ENCODE data around the gene MLLT11.

Gene MLLT11

GRCh38 chr1:151049458-151049857 lies 10.7 kb upstream of the MLLT11 start:
- Histone ChIP-seq H3K18ac (ENCODE audit: low read length) (no peak overlapping the region), H3K4ac (ENCODE audit: low read length) (no peak overlapping the region), H2AK5ac (ENCODE audit: low read depth, low read length) (no peak overlapping the region), H3K27me3 (ENCODE audit: control insufficient read depth in 3 of 3, insufficient read depth in 3 of 3, low read depth in 1 of 3, low read length in 3 of 3) (no peaks in the 10 kb centered on the region), H2BK12ac (ENCODE audit: low read length) (no peak overlapping the region), H3K79me1 (ENCODE audit: low read depth, low read length) (peaks cover 4% of the 10 kb centered on the region), H2BK120ac (ENCODE audit: low read depth, low read length) (no peak overlapping the region), H2BK5ac (ENCODE audit: low read length) (no peak overlapping the region), H4K8ac (ENCODE audit: low read depth, low read length) (no peak overlapping the region), H4K91ac (ENCODE audit: low read depth, low read length, poor library complexity) (no peak overlapping the region), H3K36me3 (replicated peaks in 1 of 2; ENCODE audit: control insufficient read depth in 2 of 2, insufficient read depth in 2 of 2, low read length in 2 of 2) (peaks cover 17 to 46% of the 10 kb centered on the region in 2 donors), H3K14ac (ENCODE audit: low read length) (peak overlapping the region; percentile 73), H3K27ac (replicated peaks; ENCODE audit: low read length) (no peak overlapping the region), H3K23ac (ENCODE audit: low read depth, low read length, poor library complexity) (no peak overlapping the region), H3K4me3 (ENCODE audit: low read length in 2 of 2) (no peak overlapping the region), H3K9ac (ENCODE audit: low read depth, low read length, poor library complexity) (no peak overlapping the region), H2BK15ac (ENCODE audit: low read length) (no peak overlapping the region), H3K4me2 (ENCODE audit: insufficient read depth, low read length, poor library complexity, severe bottlenecking) (no peak overlapping the region), H3K4me1 (ENCODE audit: control insufficient read depth in 2 of 2, insufficient read depth in 1 of 2, low read depth in 1 of 2, low read length in 2 of 2) (peaks cover 2 to 3% of the 10 kb centered on the region in 2 donors), H3K9me3 (replicated peaks in 1 of 2; ENCODE audit: control insufficient read depth in 2 of 2, insufficient read depth in 1 of 2, low read depth in 1 of 2, low read length in 2 of 2) (no peaks in the 10 kb centered on the region), H2AFZ (ENCODE audit: low read length) (no peak overlapping the region)
- WGBS, 2 donors (ENCODE audit: extremely low coverage in 2 of 2, insufficient read length in 2 of 2, insufficient replicate concordance in 1 of 2) = no CpG with 5 or more reads among the region's 5 CpGs
- DNase-seq (ENCODE audit: low spot score) = no peak

GRCh38 chr1:151050051-151050688 lies 10.0 kb upstream of the MLLT11 start:
- H2BK12ac ChIP-seq (ENCODE audit: low read length) = no peak overlapping the region
- no peak overlapping the region for H3K14ac ChIP-seq (ENCODE audit: low read length)
- no peak overlapping the region for H4K91ac ChIP-seq (ENCODE audit: low read depth, low read length, poor library complexity)
- DNase-seq (ENCODE audit: low spot score) = no peak
- H2BK15ac ChIP-seq (ENCODE audit: low read length) = no peak overlapping the region
- H3K9me3 ChIP-seq (replicated peaks in 1 of 2; ENCODE audit: control insufficient read depth in 2 of 2, insufficient read depth in 1 of 2, low read depth in 1 of 2, low read length in 2 of 2) = no peaks in the 10 kb centered on the region
- no peak overlapping the region for H3K4me3 ChIP-seq (ENCODE audit: low read length in 2 of 2)
- no peak overlapping the region for H3K27ac ChIP-seq (replicated peaks; ENCODE audit: low read length)
- no peak overlapping the region for H2BK5ac ChIP-seq (ENCODE audit: low read length)
- H3K4me1 ChIP-seq (ENCODE audit: control insufficient read depth in 2 of 2, insufficient read depth in 1 of 2, low read depth in 1 of 2, low read length in 2 of 2) = peaks cover 2 to 3% of the 10 kb centered on the region in 2 donors
- H3K23ac ChIP-seq (ENCODE audit: low read depth, low read length, poor library complexity) = no peak overlapping the region
- H2AFZ ChIP-seq (ENCODE audit: low read length) = no peak overlapping the region
- H3K27me3 ChIP-seq (ENCODE audit: control insufficient read depth in 3 of 3, insufficient read depth in 3 of 3, low read depth in 1 of 3, low read length in 3 of 3) = no peaks in the 10 kb centered on the region
- H2AK5ac ChIP-seq (ENCODE audit: low read depth, low read length) = no peak overlapping the region
- no peak overlapping the region for H3K4ac ChIP-seq (ENCODE audit: low read length)
- H3K79me1 ChIP-seq (ENCODE audit: low read depth, low read length) = peaks cover 4% of the 10 kb centered on the region
- H3K36me3 ChIP-seq (replicated peaks in 1 of 2; ENCODE audit: control insufficient read depth in 2 of 2, insufficient read depth in 2 of 2, low read length in 2 of 2) = peaks cover 23 to 53% of the 10 kb centered on the region in 2 donors
- H3K18ac ChIP-seq (ENCODE audit: low read length) = no peak overlapping the region
- no peak overlapping the region for H3K9ac ChIP-seq (ENCODE audit: low read depth, low read length, poor library complexity)
- H3K4me2 ChIP-seq (ENCODE audit: insufficient read depth, low read length, poor library complexity, severe bottlenecking) = no peak overlapping the region
- no peak overlapping the region for H2BK120ac ChIP-seq (ENCODE audit: low read depth, low read length)
- no peak overlapping the region for H4K8ac ChIP-seq (ENCODE audit: low read depth, low read length)
- no CpG with 5 or more reads among the region's 2 CpGs for WGBS, 2 donors (ENCODE audit: extremely low coverage in 2 of 2, insufficient read length in 2 of 2, insufficient replicate concordance in 1 of 2)

- WGBS, 2 donors (ENCODE audit: extremely low coverage in 2 of 2, insufficient read length in 2 of 2, insufficient replicate concordance in 1 of 2) = no CpG with 5 or more reads among the region's 2 CpGs
- H2BK15ac ChIP-seq (ENCODE audit: low read length) = no peak overlapping the region
- H3K4me2 ChIP-seq (ENCODE audit: insufficient read depth, low read length, poor library complexity, severe bottlenecking) = no peak overlapping the region
- H3K4me1 ChIP-seq (ENCODE audit: control insufficient read depth in 2 of 2, insufficient read depth in 1 of 2, low read depth in 1 of 2, low read length in 2 of 2) = peaks cover 2 to 3% of the 10 kb centered on the region in 2 donors
- H4K8ac ChIP-seq (ENCODE audit: low read depth, low read length) = no peak overlapping the region
- H2BK5ac ChIP-seq (ENCODE audit: low read length) = no peak overlapping the region
- H3K79me1 ChIP-seq (ENCODE audit: low read depth, low read length) = peaks cover 4% of the 10 kb centered on the region
- no peaks in the 10 kb centered on the region for H3K27me3 ChIP-seq (ENCODE audit: control insufficient read depth in 3 of 3, insufficient read depth in 3 of 3, low read depth in 1 of 3, low read length in 3 of 3)
- H2AK5ac ChIP-seq (ENCODE audit: low read depth, low read length) = no peak overlapping the region
- H3K14ac ChIP-seq (ENCODE audit: low read length) = no peak overlapping the region
- no peak overlapping the region for H2BK12ac ChIP-seq (ENCODE audit: low read length)
- no peak overlapping the region for H4K91ac ChIP-seq (ENCODE audit: low read depth, low read length, poor library complexity)
- H3K4ac ChIP-seq (ENCODE audit: low read length) = no peak overlapping the region
- H3K9ac ChIP-seq (ENCODE audit: low read depth, low read length, poor library complexity) = no peak overlapping the region
- peaks cover 34 to 66% of the 10 kb centered on the region in 2 donors for H3K36me3 ChIP-seq (replicated peaks in 1 of 2; ENCODE audit: control insufficient read depth in 2 of 2, insufficient read depth in 2 of 2, low read length in 2 of 2)
- no peak overlapping the region for H3K18ac ChIP-seq (ENCODE audit: low read length)
- H2AFZ ChIP-seq (ENCODE audit: low read length) = no peak overlapping the region
- no peak overlapping the region for H2BK120ac ChIP-seq (ENCODE audit: low read depth, low read length)
- DNase-seq (ENCODE audit: low spot score) = no peak
- H3K23ac ChIP-seq (ENCODE audit: low read depth, low read length, poor library complexity) = no peak overlapping the region
- H3K9me3 ChIP-seq (replicated peaks in 1 of 2; ENCODE audit: control insufficient read depth in 2 of 2, insufficient read depth in 1 of 2, low read depth in 1 of 2, low read length in 2 of 2) = no peaks in the 10 kb centered on the region
- no peak overlapping the region for H3K4me3 ChIP-seq (ENCODE audit: low read length in 2 of 2)
- H3K27ac ChIP-seq (replicated peaks; ENCODE audit: low read length) = no peak overlapping the region
Observed at GRCh38 chr1:151051356-151052009, 8.7 kb upstream of the MLLT11 start.

GRCh38 chr1:151054971-151055547 lies 5.1 kb upstream of the MLLT11 start:
- H3K14ac ChIP-seq (ENCODE audit: low read length) = no peak overlapping the region
- no peaks in the 10 kb centered on the region for H3K9me3 ChIP-seq (replicated peaks in 1 of 2; ENCODE audit: control insufficient read depth in 2 of 2, insufficient read depth in 1 of 2, low read depth in 1 of 2, low read length in 2 of 2)
- no peaks in the 10 kb centered on the region for H3K27me3 ChIP-seq (ENCODE audit: control insufficient read depth in 3 of 3, insufficient read depth in 3 of 3, low read depth in 1 of 3, low read length in 3 of 3)
- H3K9ac ChIP-seq (ENCODE audit: low read depth, low read length, poor library complexity) = no peak overlapping the region
- H4K91ac ChIP-seq (ENCODE audit: low read depth, low read length, poor library complexity) = no peak overlapping the region
- no CpG with 5 or more reads among the region's 4 CpGs for WGBS, 2 donors (ENCODE audit: extremely low coverage in 2 of 2, insufficient read length in 2 of 2, insufficient replicate concordance in 1 of 2)
- H3K4ac ChIP-seq (ENCODE audit: low read length) = no peak overlapping the region
- H2BK12ac ChIP-seq (ENCODE audit: low read length) = no peak overlapping the region
- no peak overlapping the region for H2AK5ac ChIP-seq (ENCODE audit: low read depth, low read length)
- no peak overlapping the region for H3K18ac ChIP-seq (ENCODE audit: low read length)
- no peak overlapping the region for H3K4me3 ChIP-seq (ENCODE audit: low read length in 2 of 2)
- DNase-seq (ENCODE audit: low spot score) = no peak
- no peak overlapping the region for H4K8ac ChIP-seq (ENCODE audit: low read depth, low read length)
- H3K4me2 ChIP-seq (ENCODE audit: insufficient read depth, low read length, poor library complexity, severe bottlenecking) = no peak overlapping the region
- peaks cover 37 to 67% of the 10 kb centered on the region in 2 donors for H3K36me3 ChIP-seq (replicated peaks in 1 of 2; ENCODE audit: control insufficient read depth in 2 of 2, insufficient read depth in 2 of 2, low read length in 2 of 2)
- H3K4me1 ChIP-seq (ENCODE audit: control insufficient read depth in 2 of 2, insufficient read depth in 1 of 2, low read depth in 1 of 2, low read length in 2 of 2) = peaks cover 5 to 9% of the 10 kb centered on the region in 2 donors
- H2BK15ac ChIP-seq (ENCODE audit: low read length) = no peak overlapping the region
- peaks cover 13% of the 10 kb centered on the region for H3K79me1 ChIP-seq (ENCODE audit: low read depth, low read length)
- H2AFZ ChIP-seq (ENCODE audit: low read length) = no peak overlapping the region
- no peak overlapping the region for H3K27ac ChIP-seq (replicated peaks; ENCODE audit: low read length)
- no peak overlapping the region for H2BK5ac ChIP-seq (ENCODE audit: low read length)
- H2BK120ac ChIP-seq (ENCODE audit: low read depth, low read length) = no peak overlapping the region
- H3K23ac ChIP-seq (ENCODE audit: low read depth, low read length, poor library complexity) = no peak overlapping the region

All from neuronal stem cell (in vitro differentiated cells).